RCC 7860 (cell line): ENCODE data around the gene TMEM151A.
"Not testable (repeated sequence)": the region's sequence is repeated elsewhere in the genome, so short reads cannot be mapped to it uniquely, and the experiment has no call there.

Experiments used
- DNase-seq: peaks from one replicate; pipeline ENCODE4 v3.0.0-alpha.2; 2015; ENCODE audit warnings: low spot score
- FAIRE-seq: peaks from 2 replicates; lab custom pipeline; 2012; peaks lifted over from hg19 to GRCh38; lab: Jason Lieb, UNC

TMEM151A gene

GRCh38 chr11:66320289-66320688 is 28.6 kb downstream of the TMEM151A start:
- FAIRE-seq, DNase-seq: not testable (repeated sequence)

GRCh38 chr11:66320748-66321147 is 29.1 kb downstream of the TMEM151A start:
- FAIRE-seq, DNase-seq: not testable (repeated sequence)

- FAIRE-seq (no peak), DNase-seq (no peak)
These were observed 29.9 kb downstream of the TMEM151A start for GRCh38 chr11:66321606-66322005.

GRCh38 chr11:66322732-66323427 is 31.2 kb downstream of the TMEM151A start:
- FAIRE-seq (no peak), DNase-seq (no peak)

GRCh38 chr11:66323684-66324083 is 32.0 kb downstream of the TMEM151A start:
- DNase-seq (no peak), FAIRE-seq (no peak)

- no peak for FAIRE-seq
- no peak for DNase-seq
These were observed 33.0 kb downstream of the TMEM151A start for GRCh38 chr11:66324664-66325063.

- no peak for FAIRE-seq
- DNase-seq: no peak
These were observed 33.6 kb downstream of the TMEM151A start for GRCh38 chr11:66325263-66325671.

GRCh38 chr11:66326261-66327111 is 34.8 kb downstream of the TMEM151A start:
- FAIRE-seq: no peak
- peak; percentile 14 for DNase-seq

GRCh38 chr11:66327171-66328030 is 35.7 kb downstream of the TMEM151A start:
- FAIRE-seq (no peak), DNase-seq (peak; percentile 10)

- no peak for DNase-seq
- FAIRE-seq: no peak
These were observed 36.3 kb downstream of the TMEM151A start for GRCh38 chr11:66328031-66328301.

- FAIRE-seq (no peak), DNase-seq (peak; percentile 43)
These were observed 36.8 kb downstream of the TMEM151A start for GRCh38 chr11:66328302-66329144.

GRCh38 chr11:66329165-66329673 is 37.5 kb downstream of the TMEM151A start:
- DNase-seq: no peak
- no peak for FAIRE-seq

- no peak for FAIRE-seq
- DNase-seq: no peak
These were observed 39.2 kb downstream of the TMEM151A start for GRCh38 chr11:66330931-66331330.

GRCh38 chr11:66331542-66332370 is 40.1 kb downstream of the TMEM151A start:
- DNase-seq: no peak
- FAIRE-seq: no peak

GRCh38 chr11:66332371-66333219 is 40.9 kb downstream of the TMEM151A start:
- no peak for FAIRE-seq
- no peak for DNase-seq

- no peak for FAIRE-seq
- DNase-seq: no peak
These were observed 41.7 kb downstream of the TMEM151A start for GRCh38 chr11:66333220-66333877.

- DNase-seq (no peak), FAIRE-seq (no peak)
These were observed 42.4 kb downstream of the TMEM151A start for GRCh38 chr11:66333896-66334604.
